ENCODE results near the gene HCFC1R1. TPM values are rescaled to one million over a fixed set of nuclear protein-coding genes. Genes with fewer than 3 reads are reported as not detected.

The HCFC1R1 gene
- total and polyA plus RNA-seq, 2 experiments from 2014 or later, result 35.7 to 158 TPM

DNA sequence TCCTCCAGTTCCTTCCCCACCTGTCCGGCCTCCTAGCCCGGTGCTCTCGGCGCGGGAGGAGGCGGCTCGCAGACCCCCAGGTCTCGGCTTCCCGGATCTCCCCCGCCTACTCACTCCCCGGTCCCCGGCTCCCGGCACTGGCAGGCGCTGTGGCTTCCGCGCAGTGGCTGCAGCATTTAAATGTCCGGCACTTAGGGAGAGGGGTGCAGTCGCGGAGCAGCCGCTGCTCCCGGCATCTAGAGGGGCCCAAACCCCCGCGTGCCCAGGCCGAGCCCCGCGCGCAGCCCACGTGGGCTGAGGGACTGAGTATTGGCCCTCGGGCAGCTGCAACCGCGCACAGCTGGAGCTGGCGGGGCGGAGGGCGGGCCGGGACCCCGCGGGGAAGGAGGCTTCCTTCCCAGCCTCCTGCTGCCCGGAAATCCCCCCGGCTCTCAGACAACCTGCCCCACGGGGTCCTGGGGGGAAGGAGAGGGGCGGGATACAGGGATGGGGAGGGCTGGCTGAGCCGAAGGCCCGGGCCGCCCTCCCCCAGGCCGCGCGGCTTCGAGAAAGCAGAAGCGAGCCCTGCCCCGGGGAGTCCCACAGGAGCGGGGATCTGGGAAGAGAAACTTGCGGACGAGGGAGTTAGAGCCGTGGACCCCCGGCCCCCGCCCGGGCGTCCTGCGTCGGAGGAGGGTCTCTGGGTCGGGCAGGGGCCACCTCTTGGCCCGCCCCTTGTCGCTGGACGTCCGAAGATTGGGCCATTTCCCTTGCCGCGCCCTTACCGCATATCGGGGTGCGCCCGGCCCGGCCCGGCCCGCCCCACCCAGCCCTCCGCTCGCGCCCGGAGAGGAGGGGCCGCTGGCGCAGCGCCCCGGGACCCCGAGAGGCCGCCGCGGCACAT, 22.3 kb upstream of the HCFC1R1 start, which contains the start of gene MMP25:
TSS of gene MMP25 (plus strand) at position 804 of the 883 bp plus-strand sequence. CDS start 357 bp downstream, outside the sequence.
- TF ChIP-seq EZH2 (IDR thresholded peaks at IDR 0.05; ENCODE audit: borderline replicate concordance), result peak; percentile 15
- TF ChIP-seq, protein P1, sequence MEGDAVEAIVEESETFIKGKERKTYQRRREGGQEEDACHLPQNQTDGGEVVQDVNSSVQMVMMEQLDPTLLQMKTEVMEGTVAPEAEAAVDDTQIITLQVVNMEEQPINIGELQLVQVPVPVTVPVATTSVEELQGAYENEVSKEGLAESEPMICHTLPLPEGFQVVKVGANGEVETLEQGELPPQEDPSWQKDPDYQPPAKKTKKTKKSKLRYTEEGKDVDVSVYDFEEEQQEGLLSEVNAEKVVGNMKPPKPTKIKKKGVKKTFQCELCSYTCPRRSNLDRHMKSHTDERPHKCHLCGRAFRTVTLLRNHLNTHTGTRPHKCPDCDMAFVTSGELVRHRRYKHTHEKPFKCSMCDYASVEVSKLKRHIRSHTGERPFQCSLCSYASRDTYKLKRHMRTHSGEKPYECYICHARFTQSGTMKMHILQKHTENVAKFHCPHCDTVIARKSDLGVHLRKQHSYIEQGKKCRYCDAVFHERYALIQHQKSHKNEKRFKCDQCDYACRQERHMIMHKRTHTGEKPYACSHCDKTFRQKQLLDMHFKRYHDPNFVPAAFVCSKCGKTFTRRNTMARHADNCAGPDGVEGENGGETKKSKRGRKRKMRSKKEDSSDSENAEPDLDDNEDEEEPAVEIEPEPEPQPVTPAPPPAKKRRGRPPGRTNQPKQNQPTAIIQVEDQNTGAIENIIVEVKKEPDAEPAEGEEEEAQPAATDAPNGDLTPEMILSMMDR (IDR thresholded peaks at IDR 0.05; ENCODE audit: poor library complexity), result no peak
- TF ChIP-seq EZH2phosphoT487 (IDR thresholded peaks at IDR 0.05; ENCODE audit: low read depth, severe bottlenecking, unreplicated experiment), result peak; percentile 82
- peak within 1 kb of the TSS; percentile 96 for H3K4me2 ChIP-seq
- H3K79me2 ChIP-seq, result no peaks in the 10 kb centered on the region
- peak within 1 kb of the TSS; percentile 33 for H3K4me3 ChIP-seq
- DNase-seq (ENCODE audit: low spot score), result no peak
- H2AFZ ChIP-seq, result peak within 1 kb of the TSS; percentile 40
- H3K27ac ChIP-seq, result no peak within 1 kb of the TSS
- peaks cover 20% of the 10 kb centered on the region for H3K4me1 ChIP-seq (ENCODE audit: insufficient read depth)
- H3K27me3 ChIP-seq, result peaks cover 85% of the 10 kb centered on the region
- H3K9me3 ChIP-seq (ENCODE audit: low read depth), result no peaks in the 10 kb centered on the region
- no peaks in the 10 kb centered on the region for H4K20me1 ChIP-seq (ENCODE audit: insufficient read depth, poor library complexity, severe bottlenecking)
- H3K36me3 ChIP-seq (replicated peaks; ENCODE audit: insufficient read depth, low read depth), result no peaks in the 10 kb centered on the region
- under 1% methylated on average over 38 of the region's 86 CpGs for WGBS (ENCODE audit: low lambda C conversion rate, missing lambda C conversion rate)
- H3K9me2 ChIP-seq (replicated peaks; ENCODE audit: insufficient read depth), result no peaks in the 10 kb centered on the region

DNA sequence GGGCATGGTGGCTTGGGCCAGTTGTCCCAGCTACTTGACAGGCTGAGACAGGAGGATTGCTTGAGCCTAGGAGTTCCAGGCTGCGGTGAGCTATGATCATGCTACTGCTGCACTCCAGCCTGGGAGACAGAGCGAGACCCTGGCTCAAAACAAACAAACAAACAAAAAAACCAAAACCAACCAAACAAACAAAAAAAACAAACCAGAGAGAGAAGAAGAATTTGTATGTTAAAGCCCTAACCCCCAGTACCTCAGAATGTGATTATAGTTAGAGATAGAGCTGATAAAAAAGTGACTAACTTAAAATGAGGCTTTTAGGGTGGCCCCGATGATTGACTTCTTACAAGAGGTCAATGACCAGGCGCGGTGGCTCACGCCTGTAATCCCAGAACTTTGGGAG, 21.0 kb upstream of the HCFC1R1 start:
- WGBS (ENCODE audit: low lambda C conversion rate, missing lambda C conversion rate), result 88% methylated on average over 6 of the region's 6 CpGs
- Histone ChIP-seq H3K27ac (no peak overlapping the region), H3K4me2 (peak overlapping the region; percentile 96), H3K36me3 (replicated peaks; ENCODE audit: insufficient read depth, low read depth) (no peaks in the 10 kb centered on the region), H3K4me3 (no peak overlapping the region), H3K9me3 (ENCODE audit: low read depth) (no peaks in the 10 kb centered on the region), H4K20me1 (ENCODE audit: insufficient read depth, poor library complexity, severe bottlenecking) (no peaks in the 10 kb centered on the region), H3K4me1 (ENCODE audit: insufficient read depth) (peaks cover 20% of the 10 kb centered on the region), H3K9me2 (replicated peaks; ENCODE audit: insufficient read depth) (no peaks in the 10 kb centered on the region), H3K27me3 (peaks cover 78% of the 10 kb centered on the region), H2AFZ (no peak overlapping the region), H3K79me2 (no peaks in the 10 kb centered on the region)
- TF ChIP-seq EZH2 (IDR thresholded peaks at IDR 0.05; ENCODE audit: borderline replicate concordance) (no peak), EZH2phosphoT487 (IDR thresholded peaks at IDR 0.05; ENCODE audit: low read depth, severe bottlenecking, unreplicated experiment) (no peak)
- TF ChIP-seq, protein P1 (IDR thresholded peaks at IDR 0.05; ENCODE audit: poor library complexity), result no peak
- no peak for DNase-seq (ENCODE audit: low spot score)

DNA sequence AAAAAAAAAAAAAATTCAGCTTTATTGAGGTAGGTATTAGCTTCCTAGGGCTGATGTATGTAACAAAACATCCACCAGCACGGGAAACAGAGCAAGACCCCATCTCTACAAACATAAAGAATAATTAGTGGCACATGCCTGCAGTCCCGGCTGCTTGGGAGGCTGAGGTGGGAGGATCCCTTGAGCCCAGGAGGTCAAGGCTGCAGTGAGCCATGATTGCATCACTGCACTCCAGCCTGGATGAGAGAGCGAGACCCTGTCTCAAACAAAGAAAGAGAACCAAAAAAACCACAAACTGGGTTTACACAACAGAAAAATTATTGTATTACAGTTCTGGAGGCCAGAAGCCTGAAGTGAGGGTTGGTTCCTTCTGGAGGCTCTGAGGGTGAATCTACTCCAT, 18.6 kb upstream of the HCFC1R1 start:
- no peak overlapping the region for H3K4me3 ChIP-seq
- TF ChIP-seq EZH2 (IDR thresholded peaks at IDR 0.05; ENCODE audit: borderline replicate concordance) (no peak), EZH2phosphoT487 (IDR thresholded peaks at IDR 0.05; ENCODE audit: low read depth, severe bottlenecking, unreplicated experiment) (no peak)
- TF ChIP-seq, protein P1 (IDR thresholded peaks at IDR 0.05; ENCODE audit: poor library complexity), result no peak
- no peaks in the 10 kb centered on the region for H3K9me2 ChIP-seq (replicated peaks; ENCODE audit: insufficient read depth)
- H3K4me2 ChIP-seq, result no peak overlapping the region
- no peaks in the 10 kb centered on the region for H4K20me1 ChIP-seq (ENCODE audit: insufficient read depth, poor library complexity, severe bottlenecking)
- 90% methylated on average over 3 of the region's 3 CpGs for WGBS (ENCODE audit: low lambda C conversion rate, missing lambda C conversion rate)
- H3K4me1 ChIP-seq (ENCODE audit: insufficient read depth), result peaks cover 20% of the 10 kb centered on the region
- peaks cover 67% of the 10 kb centered on the region for H3K27me3 ChIP-seq
- no peak overlapping the region for H2AFZ ChIP-seq
- H3K79me2 ChIP-seq, result no peaks in the 10 kb centered on the region
- no peak for DNase-seq (ENCODE audit: low spot score)
- no peaks in the 10 kb centered on the region for H3K9me3 ChIP-seq (ENCODE audit: low read depth)
- H3K36me3 ChIP-seq (replicated peaks; ENCODE audit: insufficient read depth, low read depth), result no peaks in the 10 kb centered on the region
- no peak overlapping the region for H3K27ac ChIP-seq

Measured in hepatocyte (in vitro differentiated cells).